ENCODE results near the gene ICAM3. TPM values are rescaled to one million over a fixed set of nuclear protein-coding genes. Genes with fewer than 3 reads are reported as not detected.
A peak's percentile ranks its signal among the peaks of the same experiment; 100 is the strongest.
"Not testable (repeated sequence)": the region's sequence is repeated elsewhere in the genome, so short reads cannot be mapped to it uniquely, and the experiment has no call there.

Gene ICAM3
- total RNA-seq, result 100 to 1,000 TPM; 109 to 122 TPM

- no peaks in the 10 kb centered on the region for H3K9me3 Mint-ChIP-seq (ENCODE audit: low read depth)
- DNase-seq (peak; percentile 86), ATAC-seq (peak; percentile 94)
- H3K27me3 Mint-ChIP-seq, result no peaks in the 10 kb centered on the region
- intact Hi-C loops (cut with DNase I, micrococcal nuclease), result loop anchor here in 1 of 2 experiments (2.0 kb wide), 1 partner anchor 69 kb away; the partner anchor contains the start of gene ICAM1
- CTCF ChIA-PET, result interaction anchor here (0.8 kb wide), 1 partner anchor 81 kb away, joined by 3 read pairs; no protein-coding TSS in a partner anchor
- peaks cover 15% of the 10 kb centered on the region for H3K36me3 Mint-ChIP-seq (ENCODE audit: low read depth)
- H3K27ac Mint-ChIP-seq, result peak within 1 kb of the TSS; percentile 97
- H3K4me1 Mint-ChIP-seq, result peaks cover 28% of the 10 kb centered on the region
- POLR2A ChIA-PET, result no interaction called here
- peak within 1 kb of the TSS; percentile 95 for H3K4me3 Mint-ChIP-seq
These were observed at the start of gene ICAM3 for GRCh38 chr19:10339380-10339960. Gene ICAM3, minus strand, starts transcription at chr19:10339624. Its CDS starts 10 bp downstream, at chr19:10339614.

- intact Hi-C loops (cut with DNase I, micrococcal nuclease), result loop anchor here (1.0 to 10.0 kb wide), 4 partner anchors 120 to 458 kb away; partner anchors contain the start of gene OLFM2 (in 1 of the 2)
- CTCF ChIA-PET, result interaction anchor here (0.6 to 8.7 kb wide), 39 partner anchors 9 to 481 kb away, joined by 3 to 165 read pairs (median 5); partner anchors contain the start of genes CDC37, ICAM1, ICAM4 and ICAM5
- no peaks in the 10 kb centered on the region for H3K4me1 Mint-ChIP-seq
- no peaks in the 10 kb centered on the region for H3K27me3 Mint-ChIP-seq
- no peak overlapping the region for H3K4me3 Mint-ChIP-seq
- peaks cover 20% of the 10 kb centered on the region for H3K36me3 Mint-ChIP-seq (ENCODE audit: low read depth)
- ATAC-seq, result peak; percentile 57
- H3K9me3 Mint-ChIP-seq (ENCODE audit: low read depth), result no peaks in the 10 kb centered on the region
- no peak overlapping the region for H3K27ac Mint-ChIP-seq
- POLR2A ChIA-PET, result interaction anchor here (0.6 to 2.6 kb wide), 8 partner anchors 9 to 305 kb away, joined by 3 to 11 read pairs (median 5); partner anchors contain the start of genes ICAM1 and TYK2
- peak; percentile 89 for DNase-seq
These were observed 49.5 kb upstream of the ICAM3 start for GRCh38 chr19:10388957-10389356.

- ChIA-PET POLR2A (no interaction called here), CTCF (interaction anchor here (1.5 to 8.7 kb wide), 2 partner anchors 114 to 117 kb away, joined by 3 to 165 read pairs; partner anchors contain the start of gene ICAM1)
- no peak for ATAC-seq
- intact Hi-C loops (cut with DNase I, micrococcal nuclease), result loop anchor here in 1 of 2 experiments (10.0 kb wide), 1 partner anchor 450 kb away; the partner anchor contains the start of gene OLFM2
- DNase-seq, result no peak
- Mint-ChIP-seq H3K4me3 (no peak overlapping the region), H3K27ac (no peak overlapping the region), H3K27me3 (no peaks in the 10 kb centered on the region), H3K4me1 (peaks cover 13% of the 10 kb centered on the region), H3K9me3 (ENCODE audit: low read depth) (no peaks in the 10 kb centered on the region), H3K36me3 (ENCODE audit: low read depth) (peaks cover 6% of the 10 kb centered on the region)
These were observed 45.2 kb upstream of the ICAM3 start for GRCh38 chr19:10384580-10384979.

- H3K4me3 Mint-ChIP-seq; H3K27me3 Mint-ChIP-seq; DNase-seq; H3K27ac Mint-ChIP-seq; H3K9me3 Mint-ChIP-seq (ENCODE audit: low read depth); POLR2A ChIA-PET; ATAC-seq: not testable (repeated sequence)
- intact Hi-C loops (cut with DNase I, micrococcal nuclease), result loop anchor here in 1 of 2 experiments (10.0 kb wide), 1 partner anchor 448 kb away; the partner anchor contains the start of gene OLFM2
- CTCF ChIA-PET, result interaction anchor here (0.6 to 3.5 kb wide), 5 partner anchors 19 to 113 kb away, joined by 3 to 34 read pairs (median 3); partner anchors contain the start of genes ICAM1 and ICAM5
- peaks cover 22% of the 10 kb centered on the region for H3K4me1 Mint-ChIP-seq
- peaks cover 15% of the 10 kb centered on the region for H3K36me3 Mint-ChIP-seq (ENCODE audit: low read depth)
These were observed 43.7 kb upstream of the ICAM3 start for GRCh38 chr19:10383223-10383499.

- H3K9me3 Mint-ChIP-seq (ENCODE audit: low read depth), result no peaks in the 10 kb centered on the region
- ChIA-PET CTCF (interaction anchor here (0.6 to 3.6 kb wide), 13 partner anchors 8 to 160 kb away, joined by 3 to 34 read pairs (median 4); partner anchors contain the start of gene ICAM1), POLR2A (interaction anchor here (0.6 to 1.0 kb wide), 11 partner anchors 8 to 1040 kb away, joined by 3 to 11 read pairs (median 4); partner anchors contain the start of gene ICAM1)
- intact Hi-C loops (cut with DNase I, micrococcal nuclease), result loop anchor here (1.0 to 10.0 kb wide), 12 partner anchors 23 to 446 kb away; partner anchors contain the start of genes CDC37 (in 2 of the 2), ICAM1 (in 2 of the 2), RAVER1 (in 2 of the 2) and DNMT1 (in 1 of the 2)
- peaks cover 22% of the 10 kb centered on the region for H3K4me1 Mint-ChIP-seq
- H3K27me3 Mint-ChIP-seq, result no peaks in the 10 kb centered on the region
- peak; percentile 97 for DNase-seq
- ATAC-seq, result peak; percentile 99
- H3K36me3 Mint-ChIP-seq (ENCODE audit: low read depth), result peaks cover 23% of the 10 kb centered on the region
- H3K27ac Mint-ChIP-seq, result peak within 1 kb of the TSS; percentile 96
- peak within 1 kb of the TSS; percentile 86 for H3K4me3 Mint-ChIP-seq
These were observed 41.1 kb upstream of the ICAM3 start, which contains the start of gene TYK2 for GRCh38 chr19:10380313-10381102. Gene TYK2, minus strand, starts transcription at chr19:10380572. Its CDS starts 2,166 bp downstream, at chr19:10378406.

GRCh38 chr19:10379880-10380312 is 40.5 kb upstream of the ICAM3 start:
- Mint-ChIP-seq H3K36me3 (ENCODE audit: low read depth) (peaks cover 26% of the 10 kb centered on the region), H3K9me3 (ENCODE audit: low read depth) (no peaks in the 10 kb centered on the region), H3K27me3 (no peaks in the 10 kb centered on the region), H3K27ac (peak overlapping the region; percentile 96), H3K4me3 (peak overlapping the region; percentile 86), H3K4me1 (peaks cover 22% of the 10 kb centered on the region)
- intact Hi-C loops (cut with DNase I, micrococcal nuclease), result loop anchor here (1.0 to 10.0 kb wide), 12 partner anchors 23 to 446 kb away; partner anchors contain the start of genes CDC37 (in 2 of the 2), ICAM1 (in 2 of the 2), RAVER1 (in 2 of the 2) and DNMT1 (in 1 of the 2)
- POLR2A ChIA-PET, result interaction anchor here (0.6 to 1.0 kb wide), 10 partner anchors 9 to 1041 kb away, joined by 3 to 11 read pairs (median 4); partner anchors contain the start of gene ICAM1
- DNase-seq (no peak), ATAC-seq (no peak)
- CTCF ChIA-PET, result interaction anchor here (0.7 to 3.6 kb wide), 8 partner anchors 9 to 417 kb away, joined by 3 to 34 read pairs (median 6); partner anchors contain the start of gene ICAM1

- POLR2A ChIA-PET, result interaction anchor here (0.6 kb wide), 1 partner anchor 109 kb away, joined by 6 read pairs; no protein-coding TSS in a partner anchor
- H3K9me3 Mint-ChIP-seq (ENCODE audit: low read depth), result no peaks in the 10 kb centered on the region
- DNase-seq, result no peak
These were observed 38.7 kb upstream of the ICAM3 start for GRCh38 chr19:10378124-10378523.

GRCh38 chr19:10377140-10377640 is 37.8 kb upstream of the ICAM3 start:
- CTCF ChIA-PET, result interaction anchor here (1.2 kb wide), 1 partner anchor 118 kb away, joined by 4 read pairs; no protein-coding TSS in a partner anchor
- peaks cover 32% of the 10 kb centered on the region for H3K36me3 Mint-ChIP-seq (ENCODE audit: low read depth)
- POLR2A ChIA-PET, result interaction anchor here (0.7 kb wide), 1 partner anchor 111 kb away, joined by 3 read pairs; no protein-coding TSS in a partner anchor
- H3K4me3 Mint-ChIP-seq; intact Hi-C loops (cut with DNase I, micrococcal nuclease); H3K9me3 Mint-ChIP-seq (ENCODE audit: low read depth); H3K27me3 Mint-ChIP-seq; H3K27ac Mint-ChIP-seq; DNase-seq; ATAC-seq: not testable (repeated sequence)
- peaks cover 22% of the 10 kb centered on the region for H3K4me1 Mint-ChIP-seq

More at GRCh38 chr19:10378124-10378523, 38.7 kb upstream of the ICAM3 start:
- intact Hi-C loops (cut with DNase I, micrococcal nuclease), result no loop called here
- peaks cover 22% of the 10 kb centered on the region for H3K4me1 Mint-ChIP-seq
- ATAC-seq, result no peak
- H3K4me3 Mint-ChIP-seq, result no peak overlapping the region
- H3K27me3 Mint-ChIP-seq, result no peaks in the 10 kb centered on the region
- H3K27ac Mint-ChIP-seq, result no peak overlapping the region
- CTCF ChIA-PET, result interaction anchor here (1.2 to 1.4 kb wide), 2 partner anchors 13 to 119 kb away, joined by 4 to 5 read pairs; no protein-coding TSS in a partner anchor
- peaks cover 32% of the 10 kb centered on the region for H3K36me3 Mint-ChIP-seq (ENCODE audit: low read depth)

- POLR2A ChIA-PET, result interaction anchor here (0.7 to 0.8 kb wide), 2 partner anchors 48 to 125 kb away, joined by 3 to 8 read pairs; no protein-coding TSS in a partner anchor
- H3K4me3 Mint-ChIP-seq, result no peak overlapping the region
These were observed 35.5 kb upstream of the ICAM3 start for GRCh38 chr19:10374931-10375330.

GRCh38 chr19:10372690-10373089 is 33.3 kb upstream of the ICAM3 start:
- Mint-ChIP-seq H3K9me3 (ENCODE audit: low read depth) (no peaks in the 10 kb centered on the region), H3K4me1 (no peaks in the 10 kb centered on the region), H3K4me3 (no peak overlapping the region), H3K27ac (no peak overlapping the region), H3K27me3 (no peaks in the 10 kb centered on the region), H3K36me3 (ENCODE audit: low read depth) (peaks cover 31% of the 10 kb centered on the region)
- intact Hi-C loops (cut with DNase I, micrococcal nuclease), result no loop called here
- ChIA-PET POLR2A (interaction anchor here (0.6 kb wide), 1 partner anchor 202 kb away, joined by 3 read pairs; no protein-coding TSS in a partner anchor), CTCF (no interaction called here)
- DNase-seq (no peak), ATAC-seq (no peak)

More at GRCh38 chr19:10374931-10375330, 35.5 kb upstream of the ICAM3 start:
- peaks cover 29% of the 10 kb centered on the region for H3K36me3 Mint-ChIP-seq (ENCODE audit: low read depth)
- intact Hi-C loops (cut with DNase I, micrococcal nuclease), result no loop called here
- CTCF ChIA-PET, result interaction anchor here (1.2 kb wide), 1 partner anchor 207 kb away, joined by 3 read pairs; no protein-coding TSS in a partner anchor
- no peak overlapping the region for H3K27ac Mint-ChIP-seq
- H3K27me3 Mint-ChIP-seq, result no peaks in the 10 kb centered on the region
- ATAC-seq (no peak), DNase-seq (no peak)
- peaks cover 12% of the 10 kb centered on the region for H3K4me1 Mint-ChIP-seq
- no peaks in the 10 kb centered on the region for H3K9me3 Mint-ChIP-seq (ENCODE audit: low read depth)
